ENCODE measurements around the gene CD248.

- TF ChIP-seq POLR2AphosphoS5 (IDR thresholded peaks at IDR 0.05; ENCODE audit: low read depth) = no peak
- no peak for TF ChIP-seq GABPA (IDR thresholded peaks at IDR 0.05; ENCODE audit: low read depth)
These were observed 23.5 kb downstream of the CD248 start for GRCh38 chr11:66293352-66293751.

All from HL-60 (cell line).